GM12892 (cell line): ENCODE data around the gene EPB41L4A.

Experiments
- DNase-seq: peaks from one replicate; pipeline ENCODE4 v3.0.0; 2011; ENCODE audit not compliant: insufficient read length
- FAIRE-seq: peaks from 2 replicates; lab custom pipeline; 2011; peaks lifted over from hg19 to GRCh38; lab: Jason Lieb, UNC
- POLR2A ChIP-seq: IDR thresholded peaks from 2 replicates; pipeline ENCODE4 v1.6.1; 2011; ENCODE audit warnings: low read depth, low read length, control low read depth
- POLR2AphosphoS5 ChIP-seq: IDR thresholded peaks from 2 replicates; pipeline ENCODE4 v1.6.1; 2011; ENCODE audit warnings: low read depth, low read length, control low read depth
- TAF1 ChIP-seq: IDR thresholded peaks from 2 replicates; pipeline ENCODE4 v1.6.1; 2011; ENCODE audit warnings: low read depth, mild to moderate bottlenecking, control low read depth, low read length, borderline replicate concordance

The EPB41L4A gene

DNA sequence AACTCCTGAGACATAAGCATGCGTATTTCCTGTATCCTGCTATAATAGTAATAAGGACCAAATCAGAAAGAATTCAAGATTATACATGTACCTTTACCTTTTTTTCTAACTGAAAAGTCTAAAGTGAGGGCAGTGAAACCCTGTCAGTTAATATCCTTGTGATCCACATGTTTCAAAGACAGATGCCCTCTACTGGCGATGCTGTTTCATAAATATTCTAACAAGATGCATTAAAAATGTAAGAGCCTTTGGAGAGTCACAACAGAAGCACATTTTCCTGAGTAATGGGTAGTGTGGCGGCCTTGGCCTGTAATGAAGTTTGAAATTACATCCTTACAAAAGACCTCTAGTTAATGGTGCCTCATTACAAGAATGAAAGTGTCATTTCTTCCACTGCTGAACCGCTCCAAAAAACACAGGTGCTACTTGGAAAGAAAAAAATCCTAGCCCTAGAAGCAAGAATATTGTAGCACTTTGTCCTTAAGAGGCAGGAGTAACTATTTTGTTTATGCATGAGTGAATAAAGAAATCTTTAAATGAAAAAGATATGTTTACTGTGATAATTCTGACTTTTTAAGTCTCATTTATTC, 232.6 kb downstream of the EPB41L4A start:
- DNase-seq (no peak), FAIRE-seq (no peak)
- no peak for TF ChIP-seq POLR2AphosphoS5
- no peak for TF ChIP-seq TAF1
- TF ChIP-seq POLR2A, result no peak

DNA sequence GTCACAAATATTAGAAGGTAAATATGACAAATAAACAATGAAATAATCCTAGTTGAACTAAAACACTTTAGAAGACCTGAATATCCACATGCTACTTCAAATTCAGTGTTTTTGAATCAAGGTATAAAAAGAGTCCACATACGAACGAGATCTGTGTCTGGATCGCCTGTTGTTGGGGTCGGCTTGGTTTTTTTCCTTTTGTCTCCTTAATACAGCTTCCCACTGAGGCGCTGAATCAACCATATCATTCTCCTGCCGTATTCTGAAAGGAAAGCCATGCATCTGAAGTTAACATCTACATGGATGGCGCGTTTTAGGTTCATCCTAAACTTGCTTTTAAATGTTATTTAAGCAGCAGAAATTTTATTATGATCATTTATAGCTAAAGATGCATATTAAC, 235.2 kb downstream of the EPB41L4A start:
- TF ChIP-seq POLR2A (no peak), POLR2AphosphoS5 (no peak), TAF1 (no peak)
- no peak for FAIRE-seq
- no peak for DNase-seq

DNA sequence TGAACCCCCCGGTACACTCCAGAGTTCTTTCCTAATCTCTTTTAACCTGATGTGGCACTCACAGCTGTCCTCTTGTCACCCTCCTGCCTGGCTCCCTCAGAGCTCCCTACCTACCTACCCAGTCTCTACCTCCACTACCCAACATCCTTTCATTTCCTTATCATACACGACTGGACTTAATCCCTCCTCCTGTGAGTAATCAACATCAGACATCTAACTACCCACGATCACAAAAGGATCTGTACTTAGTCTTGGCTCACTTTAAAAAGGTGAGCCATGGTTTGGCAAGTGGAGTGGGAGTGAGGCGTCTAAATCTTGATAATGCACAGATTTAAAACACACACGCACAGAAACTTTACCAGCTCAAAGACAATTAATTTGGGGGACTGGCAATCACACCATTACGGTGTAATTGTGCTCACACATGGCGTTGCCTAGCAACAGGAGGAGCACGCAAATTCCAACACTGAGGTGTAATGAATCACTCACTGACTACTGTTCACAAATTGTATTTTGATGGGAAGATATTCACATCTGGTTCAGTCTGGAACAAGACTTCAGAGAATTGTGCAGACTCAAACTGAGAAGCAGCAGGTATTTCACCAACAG, 235.9 kb downstream of the EPB41L4A start:
- FAIRE-seq, result no peak
- no peak for DNase-seq
- no peak for TF ChIP-seq POLR2A
- TF ChIP-seq POLR2AphosphoS5, result no peak
- TF ChIP-seq TAF1, result no peak

DNA sequence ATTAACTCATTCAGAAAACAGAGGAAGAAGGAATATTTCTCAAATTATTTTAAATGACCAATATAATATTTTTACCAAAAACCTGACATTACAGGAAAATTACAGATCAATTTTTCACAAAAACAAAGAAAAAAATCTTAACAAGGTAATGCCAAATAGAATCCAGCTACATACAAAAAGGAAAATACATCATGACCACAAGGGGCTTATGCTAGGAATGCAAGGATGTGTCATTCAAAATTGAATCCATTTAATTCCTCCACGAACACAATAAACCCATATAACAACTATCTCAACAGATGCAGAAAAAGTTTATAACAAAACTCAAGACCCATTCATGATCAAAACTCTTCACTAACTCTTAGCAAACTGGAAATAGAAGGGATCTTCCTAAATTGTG, 239.8 kb downstream of the EPB41L4A start:
- no peak for DNase-seq

DNA sequence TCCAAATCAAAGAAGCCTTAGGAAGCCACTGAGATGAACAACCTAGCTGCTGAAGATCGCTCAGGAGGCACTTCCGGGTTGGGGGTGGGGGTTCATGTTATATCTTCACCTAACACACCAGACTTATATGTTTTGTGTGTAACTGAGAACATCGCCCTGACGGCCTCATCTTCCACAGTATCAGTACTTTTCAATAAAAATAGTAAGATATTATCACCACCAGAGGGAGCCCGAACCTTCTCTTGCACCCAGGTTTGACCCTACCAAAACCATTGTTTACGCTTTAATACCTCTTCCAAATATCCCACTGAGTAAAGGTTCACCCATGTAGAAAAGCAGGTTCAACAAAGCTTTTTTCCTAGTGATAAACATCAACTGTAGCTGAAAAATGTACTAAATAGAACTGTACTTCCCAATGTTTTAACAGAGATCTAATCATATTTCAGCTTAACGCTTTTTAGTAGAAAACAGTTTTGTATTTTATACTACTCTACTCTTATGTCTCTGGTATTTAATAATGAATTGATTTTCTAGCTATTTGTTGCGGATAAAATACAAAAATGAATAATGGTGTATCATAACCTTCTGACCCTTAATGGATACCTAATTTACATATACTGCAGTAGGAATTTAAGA, 244.0 kb downstream of the EPB41L4A start:
- DNase-seq (no peak), FAIRE-seq (peak; percentile 42)
- no peak for TF ChIP-seq POLR2A

More for the DNA sequence above, 239.8 kb downstream of the EPB41L4A start:
- no peak for FAIRE-seq
- TF ChIP-seq POLR2A (no peak), TAF1 (no peak), POLR2AphosphoS5 (no peak)

DNA sequence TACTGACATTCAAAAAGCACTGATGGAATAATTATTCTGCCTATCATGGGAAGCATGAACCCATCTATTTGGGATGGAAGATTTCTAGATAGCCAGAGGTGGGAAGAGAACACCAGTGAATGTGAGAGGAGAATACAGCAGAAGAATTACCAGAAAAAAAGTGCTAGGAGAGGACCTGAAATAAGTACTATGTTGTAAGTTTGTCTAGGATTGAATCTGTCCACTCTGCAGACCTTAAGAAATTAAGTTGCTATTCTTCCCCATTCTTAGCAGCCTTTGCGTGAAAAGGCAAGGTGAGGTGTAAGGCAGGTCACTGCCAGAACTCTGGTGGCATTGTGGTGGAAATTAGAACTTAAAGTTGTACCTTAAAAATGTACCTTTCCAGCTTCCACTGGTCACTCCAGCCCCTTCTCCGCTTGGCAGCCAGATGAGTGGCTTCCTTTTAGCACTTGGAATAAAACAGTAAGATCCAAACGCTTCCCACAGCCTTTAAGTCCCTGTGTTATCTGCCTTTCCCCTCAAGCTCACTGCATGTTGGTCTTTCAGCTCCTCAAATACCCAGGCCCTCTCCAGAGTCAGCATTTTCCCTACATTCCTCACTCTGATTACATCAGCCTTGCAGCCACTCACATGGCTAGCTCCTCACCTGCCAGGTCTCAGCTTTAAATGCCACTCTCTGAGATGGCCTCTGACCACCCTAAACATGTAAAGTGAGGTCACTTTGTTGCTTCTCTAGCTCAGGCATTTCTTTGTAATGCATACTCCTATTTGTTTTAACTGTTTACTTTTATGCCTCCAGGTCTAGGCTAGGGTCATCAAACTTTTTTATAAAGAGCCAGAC, 253.0 kb downstream of the EPB41L4A start:
- DNase-seq (no peak), FAIRE-seq (no peak)

DNA sequence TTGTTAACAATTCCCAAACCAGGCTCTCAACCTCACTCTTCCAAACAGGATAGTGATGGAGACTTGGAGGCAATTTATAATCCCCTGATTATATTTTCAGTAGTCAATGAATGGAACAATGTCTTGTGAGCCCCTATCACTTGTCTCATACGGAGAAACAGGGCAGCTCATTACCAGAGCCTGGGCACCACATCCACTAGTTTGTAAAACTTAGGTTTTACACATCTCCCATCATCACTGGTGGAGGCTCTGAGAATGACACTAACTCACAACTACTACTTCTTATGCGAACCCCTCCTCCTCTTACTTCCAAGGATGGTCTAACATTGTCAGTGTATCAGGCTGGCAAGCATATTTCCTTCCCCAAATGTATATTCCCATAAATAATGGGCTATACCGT, 253.7 kb downstream of the EPB41L4A start:
- DNase-seq, result no peak
- no peak; the same call in none of the 2 replicates for TF ChIP-seq POLR2A
- TF ChIP-seq POLR2AphosphoS5, result no peak
- no peak for TF ChIP-seq TAF1

More for the DNA sequence above, 253.0 kb downstream of the EPB41L4A start:
- TF ChIP-seq TAF1 (no peak), POLR2A (no peak), POLR2AphosphoS5 (no peak)

DNA sequence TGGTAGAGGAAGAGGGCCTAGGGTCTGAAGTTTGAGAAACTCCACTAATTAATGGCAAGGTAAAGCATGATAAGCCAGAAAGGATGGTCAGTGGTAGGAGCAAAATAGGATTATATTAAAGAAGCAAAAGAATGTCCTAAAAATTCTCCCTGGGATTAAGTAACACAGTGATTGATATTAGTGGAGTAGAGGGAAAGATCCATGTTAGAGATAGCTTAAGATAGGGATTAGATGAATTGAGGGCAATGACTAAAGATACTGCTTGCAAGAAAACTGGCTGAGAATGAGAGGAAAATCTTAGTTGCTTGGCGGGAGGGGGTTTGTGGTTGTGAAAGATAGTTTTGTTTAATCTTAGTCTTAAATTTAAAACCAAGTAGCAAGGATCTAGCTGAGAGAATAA, 255.6 kb downstream of the EPB41L4A start:
- TF ChIP-seq POLR2AphosphoS5 (0 out of 2 replicates have a peak, but pooled peaks have one; percentile 16), TAF1 (no peak)
- no peak for DNase-seq
- FAIRE-seq, result no peak

More for the DNA sequence above, 253.7 kb downstream of the EPB41L4A start:
- FAIRE-seq, result no peak

DNA sequence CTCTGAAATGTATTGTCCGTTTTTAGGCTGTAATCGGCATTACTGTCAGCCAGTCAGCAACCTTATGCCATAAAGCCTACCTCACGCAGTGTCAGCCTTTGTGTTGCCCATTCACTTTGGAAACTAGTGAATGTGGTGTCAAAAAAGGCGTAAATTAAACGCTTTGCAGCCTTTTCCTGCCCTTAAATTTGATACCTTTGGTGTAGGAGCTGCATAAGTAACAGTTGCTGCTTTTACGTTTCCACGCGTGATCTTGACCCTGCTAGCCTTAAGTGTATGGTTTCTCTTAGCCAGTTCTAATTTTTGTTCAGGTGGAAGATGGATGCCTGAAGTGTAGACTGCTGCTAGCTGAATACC, 257.7 kb downstream of the EPB41L4A start:
- TF ChIP-seq POLR2AphosphoS5 (no peak), POLR2A (no peak; the same call in 1 of the 2 replicates), TAF1 (no peak)
- DNase-seq, result no peak
- FAIRE-seq, result no peak

DNA sequence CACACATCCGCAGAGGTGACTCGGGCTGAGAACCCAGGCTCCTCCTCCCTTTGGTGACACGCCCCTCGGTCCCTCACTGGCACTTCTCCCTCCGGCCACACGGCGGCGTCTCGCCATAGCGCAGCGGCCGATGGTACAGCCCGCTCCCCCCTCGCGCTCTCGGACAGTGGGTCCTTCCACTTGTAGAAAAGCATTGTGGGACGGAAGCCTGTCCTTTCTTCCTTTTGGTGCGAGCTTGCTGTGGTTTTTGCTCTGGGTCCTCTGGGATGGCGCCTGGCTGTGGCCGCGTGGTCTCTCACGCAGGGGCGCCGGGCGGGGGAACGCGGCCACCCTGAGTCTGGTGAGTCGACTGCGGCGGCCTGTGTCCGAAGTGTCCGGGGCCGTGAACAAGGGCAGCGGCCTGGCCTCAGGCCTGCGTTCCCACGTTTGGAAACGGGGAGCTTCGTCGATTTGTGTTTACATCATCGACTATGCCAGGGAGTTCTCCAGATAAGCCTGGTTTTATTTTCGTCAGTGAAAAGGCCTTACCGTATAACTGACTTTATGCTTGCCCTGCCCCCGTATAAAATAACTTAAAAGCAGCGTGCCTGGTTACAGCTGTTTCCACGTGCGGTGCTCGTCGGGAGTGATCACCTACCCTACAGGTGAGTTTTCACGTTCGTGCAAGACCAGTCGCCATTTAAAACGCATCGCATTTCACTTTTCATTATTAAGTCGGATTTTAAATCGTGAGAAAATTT, 258.3 kb downstream of the EPB41L4A start:
- peak; percentile 68 for DNase-seq
- TF ChIP-seq TAF1 (peak; percentile 91), POLR2A (peak; percentile 97), POLR2AphosphoS5 (peak; percentile 99)
- FAIRE-seq, result peak; percentile 99

DNA sequence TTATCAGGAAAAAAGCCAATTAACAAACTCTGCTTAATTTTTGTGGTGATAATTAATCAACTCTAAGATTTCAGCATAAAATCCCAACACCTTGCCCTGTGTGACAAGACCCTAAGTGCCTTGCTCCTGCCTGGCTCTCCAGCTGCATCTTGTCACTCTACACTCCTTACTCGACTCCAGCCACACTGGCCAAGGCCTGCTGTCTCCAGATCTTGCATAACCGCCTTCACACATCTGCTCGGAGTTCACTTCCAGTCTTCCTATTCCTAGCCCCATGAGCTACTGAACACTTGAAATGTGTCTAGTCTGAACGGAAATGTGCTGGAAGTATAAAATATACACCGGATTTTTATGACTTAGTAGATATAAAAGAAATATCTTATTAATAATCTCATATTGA, 259.6 kb downstream of the EPB41L4A start:
- TF ChIP-seq POLR2AphosphoS5, result no peak
- no peak for TF ChIP-seq POLR2A
- TF ChIP-seq TAF1, result no peak
- DNase-seq (no peak), FAIRE-seq (no peak)
